ENCODE measurements around the gene SYCP1.
"Not testable (repeated sequence)": the region's sequence is repeated elsewhere in the genome, so short reads cannot be mapped to it uniquely, and the experiment has no call there.

SYCP1 gene

GRCh38 chr1:114979278-114979891, 124.7 kb downstream of the SYCP1 start:
- peak; percentile 79 for DNase-seq

DNA sequence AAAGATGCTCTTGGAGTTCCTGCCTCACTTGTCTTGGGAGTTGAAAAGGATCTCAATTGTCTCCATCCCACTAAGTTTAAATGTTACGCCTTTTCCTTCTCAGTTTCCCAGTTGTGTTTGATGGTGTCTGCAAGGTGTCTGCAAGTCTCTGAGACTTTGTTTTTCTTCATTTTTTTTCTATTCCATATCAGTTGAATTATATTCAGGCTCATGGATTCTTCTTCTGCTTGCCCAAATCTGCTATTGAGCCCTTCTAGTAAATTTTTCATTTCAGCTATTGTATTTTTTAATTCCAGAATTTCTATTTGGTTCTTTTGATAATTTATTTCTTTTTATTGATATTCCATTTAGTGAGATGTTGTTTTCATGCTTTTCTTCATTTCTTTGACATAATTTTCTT, 127.6 kb downstream of the SYCP1 start:
- DNase-seq, result no peak

DNA sequence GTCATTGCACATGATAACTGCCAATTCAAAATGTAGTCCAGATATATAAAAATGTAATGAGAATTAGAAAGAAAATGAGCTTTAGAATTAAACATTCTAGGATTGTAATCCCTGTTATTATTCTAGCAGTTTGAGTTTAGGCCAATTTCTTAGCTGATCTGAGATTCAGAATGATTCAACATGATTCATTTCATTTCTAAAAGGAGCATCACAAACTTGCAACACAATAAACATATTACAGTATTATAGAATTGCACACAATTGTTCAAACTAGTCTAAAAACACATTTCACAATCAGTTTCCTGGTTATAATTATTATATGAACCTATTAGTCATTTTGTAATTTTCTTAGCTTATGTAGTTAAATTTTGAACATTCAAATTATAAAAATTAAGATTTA, 131.6 kb downstream of the SYCP1 start:
- no peak for DNase-seq

DNA sequence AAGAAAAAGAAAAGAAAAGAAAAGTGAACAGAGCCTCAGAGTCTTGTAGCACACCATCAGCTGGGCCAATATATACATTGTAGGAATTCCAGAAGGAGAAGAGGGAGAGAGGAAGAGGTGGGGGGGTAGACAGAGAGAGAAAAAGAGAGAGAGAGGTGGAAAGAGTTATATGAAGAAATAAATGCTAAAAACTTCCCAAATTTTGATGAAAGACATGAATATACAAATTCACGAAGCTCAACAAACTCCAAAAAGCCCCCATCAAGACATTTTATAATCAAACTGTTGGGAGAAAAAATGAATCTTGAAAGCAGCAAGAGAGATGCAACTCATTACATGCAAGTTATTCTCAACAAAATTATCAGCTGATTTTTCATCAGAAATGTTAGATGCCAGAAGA, 133.4 kb downstream of the SYCP1 start:
- no peak for DNase-seq

GRCh38 chr1:114997510-114998289, 143.0 kb downstream of the SYCP1 start:
- no peak for DNase-seq

GRCh38 chr1:115006191-115006590, 151.5 kb downstream of the SYCP1 start:
- no peak for DNase-seq

DNA sequence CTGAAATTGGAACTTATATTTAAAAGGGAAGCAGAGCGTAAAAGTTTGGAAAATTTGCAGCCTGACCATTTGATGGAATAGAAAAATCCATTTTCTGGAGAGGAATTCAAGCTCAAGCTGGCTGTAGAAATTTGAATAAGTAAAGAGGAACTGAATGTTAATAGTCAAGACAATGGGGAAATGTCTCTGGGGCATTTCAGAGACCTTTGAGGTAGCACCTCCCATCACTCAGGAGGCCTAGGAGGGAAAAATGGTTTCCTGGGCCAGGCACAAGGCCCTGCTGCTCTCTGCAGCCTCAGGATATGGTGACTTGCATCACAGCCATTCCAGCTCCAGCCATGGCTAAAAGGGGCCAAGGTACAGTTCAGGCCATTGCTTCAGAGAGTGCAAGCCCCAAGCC, 157.3 kb downstream of the SYCP1 start:
- no peak for DNase-seq

DNA sequence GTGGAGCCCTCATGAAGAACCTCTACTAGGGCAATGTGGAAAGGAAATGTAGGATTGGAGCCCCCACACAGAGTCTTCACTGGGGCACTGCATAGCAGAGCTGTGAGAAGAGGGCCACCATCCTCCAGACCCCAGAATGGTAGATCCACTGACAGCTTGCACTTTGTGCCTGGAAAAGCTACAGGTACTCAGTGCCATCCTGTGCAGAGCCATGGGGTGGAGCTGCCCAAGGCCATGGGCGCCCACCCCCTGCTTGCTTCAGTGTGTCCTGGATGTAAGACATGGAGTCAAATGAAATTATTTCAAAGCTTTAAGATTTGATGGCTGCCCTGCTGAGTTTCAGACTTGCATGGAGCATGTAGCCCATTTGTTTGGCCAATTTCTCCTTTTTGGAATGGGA, 157.8 kb downstream of the SYCP1 start:
- no peak for DNase-seq

DNA sequence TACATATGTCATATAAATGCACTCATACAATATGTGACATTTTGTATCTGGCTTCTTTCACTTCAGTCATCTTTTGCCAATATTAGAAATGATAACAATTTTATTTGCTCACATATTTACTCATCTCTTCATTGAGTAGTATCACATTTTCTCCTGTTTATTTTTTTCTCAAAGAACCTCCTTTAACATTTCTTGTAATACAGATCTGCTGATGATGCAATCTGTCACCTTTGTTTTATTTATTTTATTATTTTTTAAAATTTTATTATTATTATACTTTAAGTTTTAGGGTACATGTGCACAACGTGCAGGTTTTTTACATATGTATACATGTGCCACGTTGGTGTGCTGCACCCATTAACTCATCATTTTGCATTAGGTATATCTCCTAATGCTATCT, 159.1 kb downstream of the SYCP1 start:
- DNase-seq, result no peak

DNA sequence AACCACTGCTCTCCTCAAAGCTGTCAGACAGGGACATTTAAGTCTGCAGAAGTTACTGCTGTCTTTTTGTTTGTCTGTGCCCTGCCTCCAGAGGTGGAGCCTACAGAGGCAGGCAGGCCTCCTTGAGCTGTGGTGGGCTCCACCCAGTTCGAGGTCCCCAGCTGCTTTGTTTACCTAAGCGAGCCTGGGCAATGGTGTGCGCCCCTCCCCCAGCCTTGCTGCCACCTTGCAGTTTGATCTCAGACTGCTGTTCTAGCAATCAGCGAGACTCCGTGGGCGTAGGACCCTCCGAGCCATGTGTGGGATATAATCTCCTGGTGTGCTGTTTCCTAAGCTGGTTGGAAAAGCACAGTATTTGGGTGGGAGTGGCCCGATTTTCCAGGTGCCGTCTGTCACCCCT, 164.9 kb downstream of the SYCP1 start:
- not testable (repeated sequence) for DNase-seq

DNA sequence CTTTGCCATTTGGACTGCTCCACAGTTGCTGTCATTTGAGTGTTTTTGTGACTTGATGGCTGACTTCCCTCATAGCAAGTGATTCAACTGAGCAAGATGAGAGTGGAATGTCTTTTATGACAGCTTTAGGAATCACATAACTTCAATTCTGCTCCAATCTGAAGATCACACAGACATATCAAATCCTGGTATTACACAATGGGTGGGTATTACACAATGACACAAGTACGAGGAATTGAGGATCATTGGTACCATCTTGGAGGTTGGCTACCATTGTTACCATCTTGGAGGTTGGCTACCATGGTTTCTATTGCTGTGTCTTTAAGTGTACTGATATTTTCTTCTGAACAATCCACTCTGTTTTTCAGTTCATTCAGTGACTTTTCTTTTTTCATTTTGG, 166.5 kb downstream of the SYCP1 start:
- DNase-seq, result no peak

DNA sequence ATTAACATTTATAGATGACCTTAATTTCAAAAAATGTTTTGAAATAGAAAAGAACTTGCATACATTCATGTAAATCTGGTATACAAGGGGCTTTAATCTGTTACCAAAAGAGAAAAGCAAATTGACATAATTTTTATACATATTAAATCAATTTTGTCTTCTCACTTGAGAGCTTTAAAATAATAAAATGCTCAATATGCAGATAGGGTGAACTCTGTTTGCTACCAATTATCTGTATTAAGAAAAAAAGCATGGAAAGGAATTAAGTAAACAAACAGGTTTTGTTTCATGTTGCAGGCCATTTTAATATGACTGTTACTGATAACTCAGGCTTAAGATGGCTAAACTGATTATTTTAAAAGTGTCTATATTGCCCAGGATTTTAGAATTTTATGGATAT, 168.9 kb downstream of the SYCP1 start:
- no peak for DNase-seq

DNA sequence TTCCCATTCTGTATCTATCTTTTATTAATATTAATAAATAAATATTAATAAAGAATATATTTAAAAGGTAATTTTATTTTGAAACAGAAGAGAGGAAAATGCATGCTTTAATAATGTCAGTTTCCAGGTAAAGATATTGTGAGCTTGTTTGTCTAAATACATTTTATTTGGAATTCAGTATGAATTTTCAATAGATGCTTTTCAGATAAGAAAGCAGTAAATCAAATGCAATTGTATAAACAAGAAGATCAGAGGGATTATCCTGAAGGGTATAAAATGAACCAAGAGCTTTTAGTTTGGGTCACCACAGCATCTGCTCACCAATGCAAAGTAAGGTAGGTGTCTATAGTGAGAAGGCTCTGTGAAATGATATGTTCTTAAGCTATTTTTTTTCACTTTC, 174.9 kb downstream of the SYCP1 start, which contains the start of gene TSHB:
Gene TSHB, plus strand, starts transcription at position 301 of the 400 bp plus-strand sequence. CDS start 3,537 bp downstream, outside the sequence.
- no peak for DNase-seq

- DNase-seq, result no peak
Observed at GRCh38 chr1:115031595-115031994, 176.9 kb downstream of the SYCP1 start.

DNA sequence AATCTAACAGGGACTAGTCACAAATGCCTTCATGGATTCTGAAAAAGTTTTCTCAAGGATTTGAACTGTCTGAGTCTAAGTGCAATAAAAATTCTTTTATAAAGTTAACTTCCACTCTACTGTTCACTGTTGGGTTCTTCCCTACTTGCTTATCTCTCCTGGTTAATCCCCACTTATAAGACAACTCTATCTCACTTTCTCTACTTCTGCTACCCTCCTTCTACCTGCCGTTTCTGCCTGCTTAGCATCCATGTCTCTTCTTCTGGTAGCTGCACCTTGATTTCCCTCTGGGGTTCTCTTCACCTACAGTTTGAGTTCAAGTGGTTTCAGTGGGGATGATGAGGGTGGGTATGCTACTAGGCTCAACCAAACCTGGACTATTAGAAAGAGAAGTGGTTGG, 181.0 kb downstream of the SYCP1 start:
- DNase-seq, result no peak

- no peak for DNase-seq
Observed at GRCh38 chr1:115036814-115037507, 182.3 kb downstream of the SYCP1 start.

- DNase-seq, result no peak
Observed at GRCh38 chr1:115040501-115040900, 185.8 kb downstream of the SYCP1 start.

GRCh38 chr1:115041654-115042053, 187.0 kb downstream of the SYCP1 start:
- peak; percentile 6 for DNase-seq
